ENCODE measurements around the gene FAM13A. TPM values are rescaled to one million over a fixed set of nuclear protein-coding genes. Genes with fewer than 3 reads are reported as not detected.

Gene FAM13A
- total RNA-seq, 2 donors from 2014 or later = 27.2 to 107 TPM

- Histone ChIP-seq H3K27me3 (replicated peaks; ENCODE audit: insufficient read depth) (no peaks in the 10 kb centered on the region), H3K9me3 (no peaks in the 10 kb centered on the region), H3K4me3 (no peak overlapping the region), H3K4me1 (replicated peaks) (no peaks in the 10 kb centered on the region), H3K36me3 (no peaks in the 10 kb centered on the region), H3K27ac (no peak overlapping the region)
- no peak for DNase-seq (ENCODE audit: low spot score)
- intact Hi-C loops (cut with DNase I) = loop anchor here (5.0 kb wide), 1 partner anchor 93 kb away; no protein-coding TSS in a partner anchor
- TF ChIP-seq POLR2AphosphoS5 (IDR thresholded peaks at IDR 0.05) = no peak
- no peak for TF ChIP-seq POLR2A (IDR thresholded peaks at IDR 0.05)
- TF ChIP-seq CTCF (IDR thresholded peaks at IDR 0.05) = no peak
- WGBS = 87% methylated on average over 1 of the region's 1 CpG
Observed at GRCh38 chr4:88799900-88800299, 257.1 kb downstream of the FAM13A start.

GRCh38 chr4:88797725-88798124 is 259.3 kb downstream of the FAM13A start:
- Histone ChIP-seq H3K4me3 (no peak overlapping the region), H3K4me1 (replicated peaks) (no peaks in the 10 kb centered on the region), H3K9me3 (no peaks in the 10 kb centered on the region), H3K27me3 (replicated peaks; ENCODE audit: insufficient read depth) (no peaks in the 10 kb centered on the region), H3K36me3 (no peaks in the 10 kb centered on the region), H3K27ac (no peak overlapping the region)
- no peak for DNase-seq (ENCODE audit: low spot score)
- intact Hi-C loops (cut with DNase I) = no loop called here
- TF ChIP-seq CTCF (IDR thresholded peaks at IDR 0.05) (no peak), POLR2A (IDR thresholded peaks at IDR 0.05) (no peak), POLR2AphosphoS5 (IDR thresholded peaks at IDR 0.05) (no peak)

GRCh38 chr4:88796545-88796944 is 260.4 kb downstream of the FAM13A start:
- no peaks in the 10 kb centered on the region for H3K9me3 ChIP-seq
- intact Hi-C loops (cut with DNase I) = no loop called here
- TF ChIP-seq POLR2AphosphoS5 (IDR thresholded peaks at IDR 0.05) = no peak
- TF ChIP-seq CTCF (IDR thresholded peaks at IDR 0.05) = no peak
- no peak for TF ChIP-seq POLR2A (IDR thresholded peaks at IDR 0.05)
- 96% methylated on average over 1 of the region's 1 CpG for WGBS
- H3K27me3 ChIP-seq (replicated peaks; ENCODE audit: insufficient read depth) = no peaks in the 10 kb centered on the region
- no peaks in the 10 kb centered on the region for H3K4me1 ChIP-seq (replicated peaks)
- no peak for DNase-seq (ENCODE audit: low spot score)
- H3K4me3 ChIP-seq = no peak overlapping the region
- no peak overlapping the region for H3K27ac ChIP-seq
- no peaks in the 10 kb centered on the region for H3K36me3 ChIP-seq

- DNase-seq (ENCODE audit: low spot score) = no peak
- intact Hi-C loops (cut with DNase I) = no loop called here
- H3K4me1 ChIP-seq (replicated peaks) = no peaks in the 10 kb centered on the region
Observed at GRCh38 chr4:88794952-88795351, 262.0 kb downstream of the FAM13A start.

More at GRCh38 chr4:88794952-88795351, 262.0 kb downstream of the FAM13A start:
- Histone ChIP-seq H3K27ac (no peak overlapping the region), H3K27me3 (replicated peaks; ENCODE audit: insufficient read depth) (no peaks in the 10 kb centered on the region), H3K36me3 (no peaks in the 10 kb centered on the region), H3K9me3 (no peaks in the 10 kb centered on the region), H3K4me3 (no peak overlapping the region)
- TF ChIP-seq POLR2A (IDR thresholded peaks at IDR 0.05) (no peak), POLR2AphosphoS5 (IDR thresholded peaks at IDR 0.05) (no peak), CTCF (IDR thresholded peaks at IDR 0.05) (no peak)

Data from prostate gland (tissue), 2 donors.